ENCODE data around the gene SCG3. TPM values are rescaled to one million over a fixed set of nuclear protein-coding genes. Genes with fewer than 3 reads are reported as not detected.

Gene SCG3
- polyA plus RNA-seq, 1 donor from 2014 or later = 68.7 TPM

DNA sequence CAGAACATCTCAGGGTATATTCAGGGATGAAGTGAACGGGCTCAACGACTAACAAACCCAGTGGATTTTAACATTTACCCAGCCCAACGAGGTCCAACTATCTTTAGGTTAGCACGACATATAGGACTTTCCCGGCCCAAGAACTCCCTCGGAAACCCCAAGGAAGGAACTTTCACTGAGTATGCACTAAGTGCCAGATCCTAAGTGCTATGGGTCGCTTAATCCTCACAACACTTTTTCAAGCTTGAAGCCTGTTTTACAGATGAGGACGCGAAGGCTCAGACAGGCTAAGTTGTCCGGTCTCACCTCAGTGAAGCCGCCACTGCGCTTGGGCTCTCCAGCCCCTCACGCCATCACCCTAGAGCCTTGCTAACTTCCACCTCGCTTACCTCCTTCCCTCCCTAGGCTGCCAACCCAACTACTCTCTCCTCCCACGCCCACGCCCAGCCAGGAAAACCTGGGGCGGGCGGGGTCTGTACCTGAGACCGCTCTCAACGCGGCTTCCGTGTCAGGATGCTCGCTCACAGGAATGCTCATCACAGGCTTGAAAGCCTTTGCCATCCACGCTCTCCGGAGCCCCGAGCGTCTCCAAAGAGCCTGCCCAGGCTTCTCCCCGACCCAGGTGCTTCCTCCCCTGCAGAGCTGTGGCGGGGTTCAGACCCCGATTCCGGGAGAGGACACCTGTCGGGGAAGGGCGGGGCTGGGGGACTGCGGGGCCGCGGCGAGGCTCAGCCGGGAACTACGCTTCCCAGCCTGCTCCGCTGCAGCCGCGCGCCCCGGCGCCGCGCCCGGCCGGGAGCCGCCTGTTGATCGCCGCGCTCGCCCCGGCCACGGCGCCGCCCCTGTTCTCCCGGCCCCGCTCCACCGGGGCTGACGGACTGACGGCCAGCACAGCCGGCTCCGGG, 69.7 kb downstream of the SCG3 start, which contains the start of gene TMOD2:
Gene TMOD2, plus strand, starts transcription at position 806 of the 905 bp plus-strand sequence. CDS start 14,845 bp downstream, outside the sequence.
- H3K4me3 ChIP-seq (ENCODE audit: low read length) = peak within 1 kb of the TSS; percentile 86
- TF ChIP-seq POLR2AphosphoS5 (IDR thresholded peaks at IDR 0.05) = peak; percentile 68
- TF ChIP-seq EZH2 (IDR thresholded peaks at IDR 0.05; ENCODE audit: borderline replicate concordance, insufficient read depth, low read length, poor library complexity, severe bottlenecking) = no peak
- TF ChIP-seq MXI1 (conservative IDR thresholded peaks at IDR 0.05; ENCODE audit: poor library complexity, severe bottlenecking) = peak; percentile 45
- TF ChIP-seq, protein P1, sequence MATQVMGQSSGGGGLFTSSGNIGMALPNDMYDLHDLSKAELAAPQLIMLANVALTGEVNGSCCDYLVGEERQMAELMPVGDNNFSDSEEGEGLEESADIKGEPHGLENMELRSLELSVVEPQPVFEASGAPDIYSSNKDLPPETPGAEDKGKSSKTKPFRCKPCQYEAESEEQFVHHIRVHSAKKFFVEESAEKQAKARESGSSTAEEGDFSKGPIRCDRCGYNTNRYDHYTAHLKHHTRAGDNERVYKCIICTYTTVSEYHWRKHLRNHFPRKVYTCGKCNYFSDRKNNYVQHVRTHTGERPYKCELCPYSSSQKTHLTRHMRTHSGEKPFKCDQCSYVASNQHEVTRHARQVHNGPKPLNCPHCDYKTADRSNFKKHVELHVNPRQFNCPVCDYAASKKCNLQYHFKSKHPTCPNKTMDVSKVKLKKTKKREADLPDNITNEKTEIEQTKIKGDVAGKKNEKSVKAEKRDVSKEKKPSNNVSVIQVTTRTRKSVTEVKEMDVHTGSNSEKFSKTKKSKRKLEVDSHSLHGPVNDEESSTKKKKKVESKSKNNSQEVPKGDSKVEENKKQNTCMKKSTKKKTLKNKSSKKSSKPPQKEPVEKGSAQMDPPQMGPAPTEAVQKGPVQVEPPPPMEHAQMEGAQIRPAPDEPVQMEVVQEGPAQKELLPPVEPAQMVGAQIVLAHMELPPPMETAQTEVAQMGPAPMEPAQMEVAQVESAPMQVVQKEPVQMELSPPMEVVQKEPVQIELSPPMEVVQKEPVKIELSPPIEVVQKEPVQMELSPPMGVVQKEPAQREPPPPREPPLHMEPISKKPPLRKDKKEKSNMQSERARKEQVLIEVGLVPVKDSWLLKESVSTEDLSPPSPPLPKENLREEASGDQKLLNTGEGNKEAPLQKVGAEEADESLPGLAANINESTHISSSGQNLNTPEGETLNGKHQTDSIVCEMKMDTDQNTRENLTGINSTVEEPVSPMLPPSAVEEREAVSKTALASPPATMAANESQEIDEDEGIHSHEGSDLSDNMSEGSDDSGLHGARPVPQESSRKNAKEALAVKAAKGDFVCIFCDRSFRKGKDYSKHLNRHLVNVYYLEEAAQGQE (IDR thresholded peaks at IDR 0.05; ENCODE audit: borderline replicate concordance) = peak; percentile 16
- no peak for TF ChIP-seq EP300 (conservative IDR thresholded peaks at IDR 0.05; ENCODE audit: poor library complexity, severe bottlenecking)
- no peak for TF ChIP-seq RAD21 (conservative IDR thresholded peaks at IDR 0.05)
- H3K9ac ChIP-seq (ENCODE audit: low read length) = peak within 1 kb of the TSS; percentile 80
- peaks cover 31% of the 10 kb centered on the region for H3K27me3 ChIP-seq (ENCODE audit: insufficient read depth, low read depth, low read length)
- no peaks in the 10 kb centered on the region for H3K9me3 ChIP-seq (ENCODE audit: low read length)
- no peaks in the 10 kb centered on the region for H4K20me1 ChIP-seq (ENCODE audit: insufficient read depth)
- H3K36me3 ChIP-seq (ENCODE audit: insufficient read depth, low read length) = no peaks in the 10 kb centered on the region
- H3K27ac ChIP-seq (ENCODE audit: low read length) = peak within 1 kb of the TSS; percentile 64
- peak within 1 kb of the TSS; percentile 99 for H3K4me2 ChIP-seq (ENCODE audit: low read length)
- H3F3A ChIP-seq (ENCODE audit: insufficient read depth, low read length, poor library complexity, severe bottlenecking) = no peaks in the 10 kb centered on the region
- H2AFZ ChIP-seq (ENCODE audit: low read depth, low read length) = peak within 1 kb of the TSS; percentile 57
- H3K9me2 ChIP-seq (ENCODE audit: insufficient read depth, low read length) = no peaks in the 10 kb centered on the region
- H3K79me2 ChIP-seq (replicated peaks; ENCODE audit: insufficient read depth, low read length) = peaks cover 25% of the 10 kb centered on the region

DNA sequence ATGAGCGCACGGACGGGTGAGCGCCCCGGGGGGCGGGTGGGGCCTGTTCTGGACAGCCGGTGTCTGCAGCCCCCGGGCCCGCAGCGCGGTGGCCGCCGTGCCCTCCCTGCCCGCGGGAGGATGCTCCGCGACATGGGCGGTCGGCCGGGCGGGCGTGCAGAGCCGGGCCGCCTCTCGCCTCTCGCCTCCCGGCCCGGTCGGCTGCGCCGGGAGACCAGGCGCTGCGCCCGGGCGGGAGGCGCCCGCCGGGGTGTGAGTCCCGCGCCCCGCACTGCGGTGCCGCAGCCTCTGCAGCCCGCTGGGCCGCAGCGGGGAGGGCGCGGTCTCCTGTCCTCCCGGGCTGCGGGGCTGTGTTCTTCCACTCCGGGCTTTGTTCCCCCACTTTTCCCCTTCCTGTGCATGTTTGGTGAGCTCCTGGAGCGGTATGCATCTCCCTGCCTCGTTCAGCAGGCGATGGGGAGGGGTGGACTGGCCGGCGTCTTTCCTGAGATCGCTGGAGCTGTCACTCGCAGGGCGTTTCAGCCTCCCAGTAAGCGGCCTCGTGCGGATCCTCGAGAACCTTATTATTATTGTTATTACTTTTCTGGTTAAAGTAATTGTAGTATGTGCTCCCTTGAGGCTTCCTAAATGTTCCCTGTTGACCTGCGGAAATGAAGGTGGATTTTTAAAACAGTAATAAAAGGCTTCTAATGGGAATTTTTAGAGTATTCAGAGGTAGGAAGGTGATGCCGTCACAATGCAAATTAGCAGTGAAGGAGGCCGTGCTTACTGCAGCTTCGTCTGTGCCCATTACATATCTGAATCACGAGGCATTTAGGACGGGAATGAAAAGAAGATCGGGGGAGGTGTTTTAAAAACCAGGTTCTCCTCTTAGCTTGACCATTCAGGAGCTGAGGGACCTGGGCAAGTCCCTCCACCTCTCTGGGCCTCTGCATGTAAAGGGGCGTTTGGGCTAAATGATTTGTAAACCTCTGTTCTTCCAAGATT, 70.7 kb downstream of the SCG3 start:
- H3K79me2 ChIP-seq (replicated peaks; ENCODE audit: insufficient read depth, low read length) = peaks cover 31% of the 10 kb centered on the region
- H4K20me1 ChIP-seq (ENCODE audit: insufficient read depth) = no peaks in the 10 kb centered on the region
- no peaks in the 10 kb centered on the region for H3K9me3 ChIP-seq (ENCODE audit: low read length)
- H3K4me2 ChIP-seq (ENCODE audit: low read length) = peak overlapping the region; percentile 99
- peak overlapping the region; percentile 80 for H3K9ac ChIP-seq (ENCODE audit: low read length)
- H3K9me2 ChIP-seq (ENCODE audit: insufficient read depth, low read length) = no peaks in the 10 kb centered on the region
- TF ChIP-seq EP300 (conservative IDR thresholded peaks at IDR 0.05; ENCODE audit: poor library complexity, severe bottlenecking) (no peak), POLR2AphosphoS5 (IDR thresholded peaks at IDR 0.05) (no peak), RAD21 (conservative IDR thresholded peaks at IDR 0.05) (no peak), EZH2 (IDR thresholded peaks at IDR 0.05; ENCODE audit: borderline replicate concordance, insufficient read depth, low read length, poor library complexity, severe bottlenecking) (no peak), MXI1 (conservative IDR thresholded peaks at IDR 0.05; ENCODE audit: poor library complexity, severe bottlenecking) (peak; percentile 34), TAF1 (IDR thresholded peaks at IDR 0.05; ENCODE audit: low read depth) (peak; percentile 33), SMC3 (conservative IDR thresholded peaks at IDR 0.05; ENCODE audit: poor library complexity) (no peak)
- TF ChIP-seq, protein P1 (IDR thresholded peaks at IDR 0.05; ENCODE audit: borderline replicate concordance) = no peak
- TF ChIP-seq, protein P2, sequence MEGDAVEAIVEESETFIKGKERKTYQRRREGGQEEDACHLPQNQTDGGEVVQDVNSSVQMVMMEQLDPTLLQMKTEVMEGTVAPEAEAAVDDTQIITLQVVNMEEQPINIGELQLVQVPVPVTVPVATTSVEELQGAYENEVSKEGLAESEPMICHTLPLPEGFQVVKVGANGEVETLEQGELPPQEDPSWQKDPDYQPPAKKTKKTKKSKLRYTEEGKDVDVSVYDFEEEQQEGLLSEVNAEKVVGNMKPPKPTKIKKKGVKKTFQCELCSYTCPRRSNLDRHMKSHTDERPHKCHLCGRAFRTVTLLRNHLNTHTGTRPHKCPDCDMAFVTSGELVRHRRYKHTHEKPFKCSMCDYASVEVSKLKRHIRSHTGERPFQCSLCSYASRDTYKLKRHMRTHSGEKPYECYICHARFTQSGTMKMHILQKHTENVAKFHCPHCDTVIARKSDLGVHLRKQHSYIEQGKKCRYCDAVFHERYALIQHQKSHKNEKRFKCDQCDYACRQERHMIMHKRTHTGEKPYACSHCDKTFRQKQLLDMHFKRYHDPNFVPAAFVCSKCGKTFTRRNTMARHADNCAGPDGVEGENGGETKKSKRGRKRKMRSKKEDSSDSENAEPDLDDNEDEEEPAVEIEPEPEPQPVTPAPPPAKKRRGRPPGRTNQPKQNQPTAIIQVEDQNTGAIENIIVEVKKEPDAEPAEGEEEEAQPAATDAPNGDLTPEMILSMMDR (IDR thresholded peaks at IDR 0.05; ENCODE audit: poor library complexity, severe bottlenecking) = no peak
- H3K4me3 ChIP-seq (ENCODE audit: low read length) = peak overlapping the region; percentile 86
- peaks cover 31% of the 10 kb centered on the region for H3K27me3 ChIP-seq (ENCODE audit: insufficient read depth, low read depth, low read length)
- H3K27ac ChIP-seq (ENCODE audit: low read length) = peak overlapping the region; percentile 64
- no peaks in the 10 kb centered on the region for H3K36me3 ChIP-seq (ENCODE audit: insufficient read depth, low read length)
- H3F3A ChIP-seq (ENCODE audit: insufficient read depth, low read length, poor library complexity, severe bottlenecking) = no peaks in the 10 kb centered on the region
- peak overlapping the region; percentile 28 for H2AFZ ChIP-seq (ENCODE audit: low read depth, low read length)

Measured in neural cell (in vitro differentiated cells).